Lung (tissue), 12 donors: ENCODE data around the gene TOR4A. TPM values are rescaled to one million over a fixed set of nuclear protein-coding genes. Genes with fewer than 3 reads are reported as not detected.
"Not testable (repeated sequence)": the region's sequence is repeated elsewhere in the genome, so short reads cannot be mapped to it uniquely, and the experiment has no call there.

Source experiments
- ATAC-seq: fragments of 200-7000 bp; cut with Tn5 transposase; one replicate; pipeline ENCODE4 v1.9.1; 2020; ENCODE audit warnings: moderate number of reproducible peaks; ENCODE audit not compliant: insufficient read depth, low FRiP score
- DNase-seq, 3 donors: peaks; one replicate each; pipeline ENCODE4 v3.0.0-alpha.2; 2013 to 2017
- H3K27ac ChIP-seq, 2 donors: one replicate each; pipeline ENCODE4 v1.5.1; 2013; ENCODE audit warnings: mild to moderate bottlenecking in 2 of 2, moderate library complexity in 2 of 2, control low read depth in 1 of 2, inconsistent platforms in 1 of 2, low read depth in 1 of 2, low read length in 1 of 2
- H3K27me3 ChIP-seq, 3 donors: one replicate each; pipeline ENCODE4 v1.5.1; 2013; ENCODE audit warnings: low read length in 2 of 3; ENCODE audit not compliant: control insufficient read depth in 3 of 3, insufficient read depth in 3 of 3
- H3K36me3 ChIP-seq, 4 donors: one replicate each; pipeline ENCODE4 v1.5.1; 2013; ENCODE audit warnings: low read length in 4 of 4, mild to moderate bottlenecking in 1 of 4, moderate library complexity in 1 of 4; ENCODE audit not compliant: control insufficient read depth in 4 of 4, insufficient read depth in 4 of 4
- H3K4me1 ChIP-seq, 5 donors: one replicate each; pipeline ENCODE4 v1.5.1; 2013; ENCODE audit warnings: low read length in 5 of 5, mild to moderate bottlenecking in 2 of 5, moderate library complexity in 1 of 5; ENCODE audit not compliant: control insufficient read depth in 5 of 5, insufficient read depth in 5 of 5
- H3K4me3 ChIP-seq: one replicate; pipeline ENCODE4 v1.5.1; 2013; ENCODE audit warnings: mild to moderate bottlenecking, control low read depth, moderate library complexity
- H3K9ac ChIP-seq, 2 donors: one replicate each; pipeline ENCODE4 v1.5.1; 2013; ENCODE audit warnings: low read length in 2 of 2, control low read depth in 1 of 2; ENCODE audit not compliant: insufficient read depth in 1 of 2
- H3K9me3 ChIP-seq, 4 donors: one replicate each; pipeline ENCODE4 v1.5.1; 2013; ENCODE audit warnings: low read length in 3 of 4, mild to moderate bottlenecking in 1 of 4, moderate library complexity in 1 of 4; ENCODE audit not compliant: control insufficient read depth in 4 of 4, insufficient read depth in 3 of 4
- CTCF ChIP-seq: IDR thresholded peaks from 2 replicates; pipeline ENCODE4 v1.5.1; 2012; ENCODE audit warnings: mild to moderate bottlenecking; ENCODE audit errors: control extremely low read depth, extremely low read depth
- WGBS, 2 donors: extraction: QIAGEN DNeasy Blood & Tissue Kit; methylation state at CpG; one replicate each; pipeline ENCODE4 v1.1.7; 2013; 5-methylcytosine and 5-hydroxymethylcytosine counted together
- polyA plus RNA-seq, 2 donors: library from polyadenylated mRNA; stranded (reverse); fragments of 200-250 nt; gene quantifications; one replicate each; pipeline ENCODE4 v1.2.1, GENCODE V29; 2013
- total RNA-seq, 2 donors: library from RNA; depleted of rRNA in 1 of 2; stranded (reverse); fragments of >200 nt in 1 of 2; gene quantifications; one replicate each; pipeline ENCODE4 v1.2.1, GENCODE V29; 2014 to 2021
- donor health status: control.
- donor health status: control.
- donor health status: Bipolar disorder and iron deficiency.
- donor health status: healthy.
- donor health status: DM: yes; HTN: yes; CAD: no.

The TOR4A gene
- total and polyA plus RNA-seq, 4 donors: 9.6 to 42.5 (median 20.7) TPM

GRCh38 chr9:137240841-137241489 is 36.6 kb upstream of the TOR4A start, which contains the start of gene TUBB4B:
Gene TUBB4B, plus strand, starts transcription at chr9:137241287. Its CDS starts 74 bp downstream, at chr9:137241361.
- peak; percentile 100 for DNase-seq
- H3K27ac ChIP-seq: peak within 1 kb of the TSS; percentile 97
- H3K9ac ChIP-seq: peak within 1 kb of the TSS in 1 of 2 donors; percentile 53
- no peaks in the 10 kb centered on the region for H3K27me3 ChIP-seq
- H3K9me3 ChIP-seq: no peaks in the 10 kb centered on the region
- peak; percentile 87 for ATAC-seq
- no peak for TF ChIP-seq CTCF
- H3K4me1 ChIP-seq: peaks cover 0 to 26% (median 9%) of the 10 kb centered on the region in 5 donors
- 1% methylated on average over 52 to 67 of the region's 67 CpGs for WGBS, 2 donors
- peaks cover 0 to 20% (median 12%) of the 10 kb centered on the region in 4 donors for H3K36me3 ChIP-seq
- H3K4me3 ChIP-seq: peak within 1 kb of the TSS; percentile 84

- H3K27ac ChIP-seq: peak overlapping the region; percentile 93 to 94
- peak overlapping the region in 1 of 2 donors; percentile 49 for H3K9ac ChIP-seq
- TF ChIP-seq CTCF: no peak
- H3K4me3 ChIP-seq: peak overlapping the region; percentile 84
- H3K27me3 ChIP-seq: no peaks in the 10 kb centered on the region
- H3K9me3 ChIP-seq: no peaks in the 10 kb centered on the region
- peaks cover 0 to 18% (median 6%) of the 10 kb centered on the region in 5 donors for H3K4me1 ChIP-seq
- DNase-seq (no peak), ATAC-seq (no peak)
- 2 to 5% methylated on average over 50 to 83 of the region's 83 CpGs for WGBS, 2 donors
- H3K36me3 ChIP-seq: peaks cover 0 to 20% (median 12%) of the 10 kb centered on the region in 4 donors
These were observed 35.8 kb upstream of the TOR4A start for GRCh38 chr9:137241490-137242268.

- DNase-seq (no peak), ATAC-seq (no peak)
- peaks cover 0 to 20% (median 12%) of the 10 kb centered on the region in 4 donors for H3K36me3 ChIP-seq
- H3K9me3 ChIP-seq: no peaks in the 10 kb centered on the region
- peaks cover 0 to 18% (median 5%) of the 10 kb centered on the region in 5 donors for H3K4me1 ChIP-seq
- peak overlapping the region; percentile 78 to 90 for H3K27ac ChIP-seq
- peak overlapping the region in 1 of 2 donors; percentile 49 for H3K9ac ChIP-seq
- no peak for TF ChIP-seq CTCF
- H3K4me3 ChIP-seq: peak overlapping the region; percentile 84
- H3K27me3 ChIP-seq: no peaks in the 10 kb centered on the region
- 79 to 86% methylated on average over 36 of the region's 36 CpGs for WGBS, 2 donors
These were observed 35.0 kb upstream of the TOR4A start for GRCh38 chr9:137242269-137243203.

GRCh38 chr9:137243266-137243625 is 34.3 kb upstream of the TOR4A start:
- H3K36me3 ChIP-seq: peaks cover 0 to 20% (median 12%) of the 10 kb centered on the region in 4 donors
- not testable (repeated sequence) for H3K9me3 ChIP-seq, H3K9ac ChIP-seq, DNase-seq, H3K27ac ChIP-seq, ATAC-seq, H3K27me3 ChIP-seq, H3K4me3 ChIP-seq
- H3K4me1 ChIP-seq: peaks cover 0 to 23% (median 8%) of the 10 kb centered on the region in 5 donors
- 90 to 97% methylated on average over 18 of the region's 18 CpGs for WGBS, 2 donors
